H7 (cell line): Measurements from ENCODE around the gene PTCH1. TPM values are rescaled to one million over a fixed set of nuclear protein-coding genes. Genes with fewer than 3 reads are reported as not detected.

ENCODE experiments used
- DNase-seq: peaks from one replicate; pipeline ENCODE4 v3.0.0; 2012
- H3K27me3 ChIP-seq: 2 replicates; pipeline ENCODE4 v1.6.0; 2011; ENCODE audit warnings: mild to moderate bottlenecking, low read length; ENCODE audit not compliant: control insufficient read depth, insufficient read depth
- H3K36me3 ChIP-seq: replicated peaks from 2 replicates; pipeline ENCODE4 v1.5.1; 2011; ENCODE audit warnings: low read length; ENCODE audit not compliant: control insufficient read depth, insufficient read depth
- H3K4me3 ChIP-seq: 2 replicates; pipeline ENCODE4 v1.5.1; 2011; ENCODE audit warnings: low read depth, mild to moderate bottlenecking, control low read depth, low read length, moderate library complexity; ENCODE audit not compliant: insufficient read depth
- total RNA-seq: library from RNA; depleted of rRNA; stranded (reverse); fragments of >200 nt; shearing (Covaris generic); gene quantifications from 2 replicates; pipeline ENCODE4 v1.2.3, GENCODE V29; 2014; rRNA removed

The PTCH1 gene
- 14.0 and 18.3 TPM in 2 replicates for total RNA-seq

DNA sequence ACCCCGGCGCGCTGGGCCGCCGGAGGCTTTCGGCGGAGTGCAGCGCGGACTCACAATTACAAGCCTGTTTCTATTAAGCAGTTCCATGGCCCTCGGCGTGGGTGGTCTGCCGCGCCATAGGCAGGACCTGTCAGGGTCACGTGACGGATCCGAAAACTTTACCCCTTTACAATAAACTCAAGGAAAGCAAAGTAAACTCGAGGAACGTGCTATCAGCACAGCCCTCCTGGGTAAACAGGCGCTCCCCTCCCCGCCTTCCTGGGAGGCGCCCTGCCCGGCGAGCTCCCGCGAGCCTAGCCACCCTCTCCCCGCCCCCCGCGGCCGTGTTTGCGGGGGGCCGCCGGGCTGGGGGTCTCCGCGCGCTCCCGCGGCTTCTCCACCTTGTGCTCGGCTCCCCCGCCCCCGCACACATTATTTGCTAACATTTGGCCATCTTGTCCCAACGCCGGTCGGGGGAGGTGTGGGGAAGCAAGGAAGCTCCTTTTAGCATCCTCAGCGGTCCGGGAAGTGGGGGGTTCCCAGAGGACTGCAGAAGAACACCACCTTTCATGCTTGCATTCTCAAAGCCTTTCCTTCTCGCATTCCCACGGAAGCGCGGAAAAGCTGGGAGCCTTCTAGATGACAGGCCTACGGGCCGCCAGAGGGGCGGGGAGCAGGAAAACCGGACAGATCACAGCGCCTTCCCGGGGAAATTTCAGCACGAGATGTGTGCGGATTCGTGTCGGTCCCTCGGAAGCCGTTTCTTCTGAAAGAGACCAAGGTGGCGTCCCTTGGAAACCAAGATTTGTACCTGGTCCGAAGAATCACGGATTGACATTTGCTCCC is at the start of gene PTCH1:
Gene PTCH1, minus strand, starts transcription at position 238 of the 825 bp plus-strand sequence.
- Histone ChIP-seq H3K4me3 (peak within 1 kb of the TSS; percentile 52), H3K27me3 (peaks cover 73% of the 10 kb centered on the region), H3K36me3 (no peaks in the 10 kb centered on the region)

DNA sequence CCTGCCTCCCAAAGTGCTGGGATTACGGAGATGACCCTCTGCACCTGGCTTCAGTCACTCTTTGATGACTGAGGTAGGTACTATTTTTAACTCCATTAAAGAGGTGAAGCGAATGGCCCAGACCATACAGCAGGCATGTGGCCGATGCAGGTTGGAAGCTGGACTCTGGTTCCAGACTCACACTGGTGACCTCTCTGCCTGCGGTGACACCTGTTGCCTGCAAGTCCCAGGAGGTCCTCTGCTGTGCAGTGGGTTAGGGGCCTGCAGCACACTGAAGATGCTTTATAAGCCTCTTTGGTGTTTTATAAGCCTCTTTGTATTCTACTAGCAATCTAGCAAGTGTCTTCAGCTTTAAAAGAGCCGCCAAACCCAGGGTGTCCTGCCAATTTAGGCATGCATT is 49.2 kb upstream of the PTCH1 start:
- no peak overlapping the region for H3K4me3 ChIP-seq
- no peak for DNase-seq
- no peaks in the 10 kb centered on the region for H3K36me3 ChIP-seq
- H3K27me3 ChIP-seq = peaks cover 5% of the 10 kb centered on the region; the same call in 1 of the 2 replicates

More for the DNA sequence above, at the start of gene PTCH1:
- peak; percentile 83 for DNase-seq

DNA sequence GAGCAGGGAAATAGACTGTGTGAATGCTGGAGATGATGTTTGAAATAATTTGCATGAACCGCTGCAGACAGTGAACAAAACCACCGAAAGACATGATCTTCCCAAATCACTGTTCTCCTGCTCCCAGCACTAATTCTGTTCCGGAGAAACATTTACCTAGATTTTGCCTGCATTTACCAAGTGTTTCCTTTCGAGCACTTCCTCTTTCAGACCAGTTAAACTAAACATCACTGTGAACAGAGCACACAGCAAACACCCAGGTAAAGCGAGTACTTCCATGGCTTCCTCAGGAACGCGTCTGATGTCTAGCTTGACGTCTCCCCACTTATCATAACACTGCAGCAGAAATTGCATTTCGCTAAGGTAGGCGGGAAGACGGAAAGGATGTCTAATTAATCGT is 45.1 kb upstream of the PTCH1 start:
- Histone ChIP-seq H3K36me3 (no peaks in the 10 kb centered on the region), H3K4me3 (no peak overlapping the region), H3K27me3 (peaks cover 5% of the 10 kb centered on the region; the same call in 1 of the 2 replicates)
- no peak for DNase-seq

DNA sequence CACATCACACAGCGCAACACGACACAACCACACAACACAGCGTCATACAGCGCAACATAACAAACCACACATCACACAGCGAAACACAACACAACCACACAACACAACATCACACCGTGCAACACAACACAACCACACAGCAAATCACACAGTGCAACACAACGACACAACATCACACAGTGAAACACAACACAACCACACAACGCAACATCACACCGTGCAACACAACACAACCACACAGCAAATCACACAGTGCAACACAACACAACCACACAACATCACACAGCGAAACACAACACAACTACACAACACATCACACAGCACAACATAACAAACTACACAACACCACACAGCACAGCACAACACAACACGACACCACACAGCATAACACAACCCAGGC is 40.4 kb upstream of the PTCH1 start:
- no peak overlapping the region for H3K4me3 ChIP-seq
- H3K36me3 ChIP-seq = no peaks in the 10 kb centered on the region
- peaks cover 35% of the 10 kb centered on the region for H3K27me3 ChIP-seq
- DNase-seq = no peak

GRCh38 chr9:95556521-95556920 is 39.8 kb upstream of the PTCH1 start:
- DNase-seq = peak; percentile 70
- H3K4me3 ChIP-seq = no peak overlapping the region
- H3K36me3 ChIP-seq = no peaks in the 10 kb centered on the region
- H3K27me3 ChIP-seq = peaks cover 35% of the 10 kb centered on the region

- H3K36me3 ChIP-seq = no peaks in the 10 kb centered on the region
Observed at GRCh38 chr9:95552814-95553546, 36.2 kb upstream of the PTCH1 start.

GRCh38 chr9:95552255-95552654 is 35.5 kb upstream of the PTCH1 start:
- DNase-seq = peak; percentile 61
- H3K4me3 ChIP-seq = peak overlapping the region; percentile 51; the same call in 1 of the 2 replicates
- no peaks in the 10 kb centered on the region for H3K36me3 ChIP-seq
- H3K27me3 ChIP-seq = peaks cover 44% of the 10 kb centered on the region

More at GRCh38 chr9:95552814-95553546, 36.2 kb upstream of the PTCH1 start:
- DNase-seq = peak; percentile 87
- H3K27me3 ChIP-seq = peaks cover 44% of the 10 kb centered on the region
- peak overlapping the region; percentile 51 for H3K4me3 ChIP-seq

DNA sequence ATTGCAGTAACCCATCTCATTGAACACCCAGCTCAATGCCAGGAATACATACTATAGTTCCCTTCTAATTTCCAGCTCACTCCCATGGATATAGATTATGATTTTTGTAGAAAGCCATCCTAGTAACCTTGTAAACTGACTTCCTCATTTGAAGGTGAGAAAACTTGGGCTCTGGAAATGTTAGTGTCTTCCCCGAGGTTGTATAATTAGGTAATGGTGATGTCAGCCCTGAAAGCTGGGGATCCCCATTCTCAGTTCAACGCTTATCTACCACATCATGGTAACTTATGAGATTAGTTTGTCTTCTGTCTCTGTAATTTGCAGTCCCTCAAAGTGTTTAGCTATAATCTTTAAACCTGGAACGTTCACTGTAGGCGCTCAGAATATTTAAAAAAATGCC is 34.6 kb upstream of the PTCH1 start:
- H3K27me3 ChIP-seq = peaks cover 44% of the 10 kb centered on the region

GRCh38 chr9:95545831-95546567 is 29.2 kb upstream of the PTCH1 start:
- H3K4me3 ChIP-seq = no peak overlapping the region
- no peak for DNase-seq
- H3K27me3 ChIP-seq = peaks cover 4% of the 10 kb centered on the region
- H3K36me3 ChIP-seq = no peaks in the 10 kb centered on the region

More for the DNA sequence above, 34.6 kb upstream of the PTCH1 start:
- H3K36me3 ChIP-seq = no peaks in the 10 kb centered on the region
- no peak for DNase-seq
- H3K4me3 ChIP-seq = no peak overlapping the region

GRCh38 chr9:95533996-95534680 is 17.4 kb upstream of the PTCH1 start:
- DNase-seq = no peak

DNA sequence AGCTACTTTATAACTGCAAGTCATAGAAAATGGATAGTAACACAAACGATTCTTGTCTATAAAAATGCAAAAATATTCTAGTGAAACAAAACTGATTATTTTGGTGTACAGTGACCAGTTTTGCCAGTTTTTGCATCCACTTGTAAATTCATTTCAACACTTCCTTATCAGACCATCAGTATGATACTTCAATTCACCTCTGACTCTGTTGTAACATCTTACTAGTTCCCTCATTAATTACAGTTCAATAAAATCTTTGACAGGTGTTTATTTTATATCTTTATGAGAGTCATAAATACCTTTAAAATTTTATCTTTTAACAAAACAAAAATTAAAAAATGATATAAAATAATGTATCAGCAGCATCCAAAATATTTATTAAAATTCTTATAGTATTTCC is 13.1 kb upstream of the PTCH1 start:
- no peaks in the 10 kb centered on the region for H3K36me3 ChIP-seq

More at GRCh38 chr9:95533996-95534680, 17.4 kb upstream of the PTCH1 start:
- Histone ChIP-seq H3K4me3 (no peak overlapping the region), H3K36me3 (no peaks in the 10 kb centered on the region), H3K27me3 (no peaks in the 10 kb centered on the region; the same call in 1 of the 2 replicates)

DNA sequence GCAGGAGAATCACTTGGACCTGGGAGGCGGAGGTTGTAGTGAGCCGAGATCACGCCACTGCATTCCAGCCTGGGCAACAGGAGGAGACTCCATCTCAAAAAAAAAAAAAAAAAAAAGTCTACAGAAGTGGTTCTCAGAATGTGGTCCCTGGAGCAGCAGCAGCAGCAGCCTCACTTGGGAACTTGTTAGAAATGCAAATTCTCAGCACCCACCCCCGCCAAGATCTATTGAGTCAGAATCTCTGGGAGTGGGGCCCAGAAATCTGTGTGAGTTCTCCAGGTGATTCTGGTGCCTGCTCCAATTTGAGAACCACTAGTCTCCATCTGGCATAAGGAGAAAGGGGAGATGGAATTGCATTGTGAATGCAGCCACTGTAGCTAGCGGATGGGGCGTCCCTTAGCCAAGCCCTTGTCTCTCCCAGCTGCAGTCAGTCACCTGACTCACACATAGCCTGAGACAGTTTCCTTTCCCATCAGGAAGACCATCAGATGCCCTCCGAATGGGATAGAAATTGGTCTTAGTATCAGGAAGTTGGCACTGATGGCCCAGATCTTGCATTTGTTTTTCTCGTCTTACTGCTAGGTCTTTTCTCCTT is 12.2 kb upstream of the PTCH1 start:
- DNase-seq = no peak
- no peak overlapping the region for H3K4me3 ChIP-seq
- no peaks in the 10 kb centered on the region for H3K36me3 ChIP-seq
- no peaks in the 10 kb centered on the region; the same call in 1 of the 2 replicates for H3K27me3 ChIP-seq

More for the DNA sequence above, 13.1 kb upstream of the PTCH1 start:
- H3K4me3 ChIP-seq = no peak overlapping the region
- no peak for DNase-seq
- H3K27me3 ChIP-seq = no peaks in the 10 kb centered on the region; the same call in 1 of the 2 replicates

GRCh38 chr9:95522871-95523370 is 6.2 kb upstream of the PTCH1 start:
- Histone ChIP-seq H3K36me3 (no peaks in the 10 kb centered on the region), H3K27me3 (peaks cover 26% of the 10 kb centered on the region), H3K4me3 (no peak overlapping the region)
- no peak for DNase-seq
